ENCODE results near the gene ACVR1. TPM values are rescaled to one million over a fixed set of nuclear protein-coding genes. Genes with fewer than 3 reads are reported as not detected.

ACVR1 gene
- total and polyA plus RNA-seq, 2 experiments from 2014 or later = 8.9 to 21.5 TPM

- no peak for TF ChIP-seq ZNF462 (CRISPR knock-in tag; IDR thresholded peaks at IDR 0.05)
These were observed 124.6 kb downstream of the ACVR1 start (continued) for GRCh38 chr2:157751462-157752058.

DNA sequence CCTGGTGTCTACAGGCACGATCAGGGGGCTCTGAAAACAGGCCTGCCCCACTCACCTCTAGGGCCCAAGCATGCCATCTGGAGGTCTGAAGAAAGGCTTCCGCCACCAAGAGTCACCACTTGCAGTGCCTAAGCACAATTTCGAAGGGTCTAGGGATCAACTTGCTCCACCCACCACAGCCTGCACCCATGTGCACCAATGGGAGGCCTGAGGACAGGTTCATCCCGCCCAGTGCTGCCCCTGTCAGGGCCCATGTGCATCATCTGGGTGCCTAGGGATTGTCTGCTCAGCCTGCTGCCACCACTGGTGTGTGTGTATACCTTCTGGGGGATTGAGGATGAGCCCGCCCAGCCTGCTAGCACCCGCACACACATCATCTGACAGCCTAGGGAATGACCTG, 126.4 kb downstream of the ACVR1 start:
- no peak overlapping the region for H3K27ac ChIP-seq (ENCODE audit: low read depth)
- ATAC-seq = no peak
- Mint-ChIP-seq H3K4me1 (peaks cover 13% of the 10 kb centered on the region; the same call in 2 of the 3 replicates), H3K36me3 (ENCODE audit: low read depth) (peaks cover 27% of the 10 kb centered on the region), H3K4me3 (no peak overlapping the region), H3K27me3 (ENCODE audit: insufficient read depth, low read depth, poor library complexity) (peaks cover 6% of the 10 kb centered on the region), H3K27ac (no peak overlapping the region), H3K9me3 (no peaks in the 10 kb centered on the region; the same call in 2 of the 3 replicates)
- no peaks in the 10 kb centered on the region for H3K27me3 ChIP-seq (ENCODE audit: insufficient read depth)
- TF ChIP-seq, protein P1, sequence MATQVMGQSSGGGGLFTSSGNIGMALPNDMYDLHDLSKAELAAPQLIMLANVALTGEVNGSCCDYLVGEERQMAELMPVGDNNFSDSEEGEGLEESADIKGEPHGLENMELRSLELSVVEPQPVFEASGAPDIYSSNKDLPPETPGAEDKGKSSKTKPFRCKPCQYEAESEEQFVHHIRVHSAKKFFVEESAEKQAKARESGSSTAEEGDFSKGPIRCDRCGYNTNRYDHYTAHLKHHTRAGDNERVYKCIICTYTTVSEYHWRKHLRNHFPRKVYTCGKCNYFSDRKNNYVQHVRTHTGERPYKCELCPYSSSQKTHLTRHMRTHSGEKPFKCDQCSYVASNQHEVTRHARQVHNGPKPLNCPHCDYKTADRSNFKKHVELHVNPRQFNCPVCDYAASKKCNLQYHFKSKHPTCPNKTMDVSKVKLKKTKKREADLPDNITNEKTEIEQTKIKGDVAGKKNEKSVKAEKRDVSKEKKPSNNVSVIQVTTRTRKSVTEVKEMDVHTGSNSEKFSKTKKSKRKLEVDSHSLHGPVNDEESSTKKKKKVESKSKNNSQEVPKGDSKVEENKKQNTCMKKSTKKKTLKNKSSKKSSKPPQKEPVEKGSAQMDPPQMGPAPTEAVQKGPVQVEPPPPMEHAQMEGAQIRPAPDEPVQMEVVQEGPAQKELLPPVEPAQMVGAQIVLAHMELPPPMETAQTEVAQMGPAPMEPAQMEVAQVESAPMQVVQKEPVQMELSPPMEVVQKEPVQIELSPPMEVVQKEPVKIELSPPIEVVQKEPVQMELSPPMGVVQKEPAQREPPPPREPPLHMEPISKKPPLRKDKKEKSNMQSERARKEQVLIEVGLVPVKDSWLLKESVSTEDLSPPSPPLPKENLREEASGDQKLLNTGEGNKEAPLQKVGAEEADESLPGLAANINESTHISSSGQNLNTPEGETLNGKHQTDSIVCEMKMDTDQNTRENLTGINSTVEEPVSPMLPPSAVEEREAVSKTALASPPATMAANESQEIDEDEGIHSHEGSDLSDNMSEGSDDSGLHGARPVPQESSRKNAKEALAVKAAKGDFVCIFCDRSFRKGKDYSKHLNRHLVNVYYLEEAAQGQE (IDR thresholded peaks at IDR 0.05; ENCODE audit: unreplicated experiment) = no peak
- TF ChIP-seq CREB1 (CRISPR knock-in tag; IDR thresholded peaks at IDR 0.05; ENCODE audit: low read depth) (no peak), ETS1 (IDR thresholded peaks at IDR 0.05) (no peak), POLR2AphosphoS5 (IDR thresholded peaks at IDR 0.05; ENCODE audit: low read depth) (no peak), EZH2phosphoT487 (IDR thresholded peaks at IDR 0.05; ENCODE audit: unreplicated experiment) (no peak), EZH2 (IDR thresholded peaks at IDR 0.05; ENCODE audit: low read depth, unreplicated experiment) (no peak), CTCF (conservative IDR thresholded peaks at IDR 0.05; ENCODE audit: low read depth in 2 of 2) (no peak), ZNF114 (CRISPR knock-in tag; IDR thresholded peaks at IDR 0.05) (no peak), ZNF331 (CRISPR knock-in tag; IDR thresholded peaks at IDR 0.05; ENCODE audit: low read depth) (no peak)
- no peaks in the 10 kb centered on the region; the same call in 1 of the 2 replicates for H3K36me3 ChIP-seq (ENCODE audit: insufficient read depth)
- no peaks in the 10 kb centered on the region; the same call in 1 of the 2 replicates for H4K20me1 ChIP-seq (replicated peaks; ENCODE audit: insufficient read depth)
- H2AFZ ChIP-seq = no peak overlapping the region
- no peak overlapping the region for H3K4me3 ChIP-seq
- H3F3A ChIP-seq (replicated peaks; ENCODE audit: low read depth) = no peaks in the 10 kb centered on the region
- peaks cover 12% of the 10 kb centered on the region for H3K79me2 ChIP-seq (replicated peaks; ENCODE audit: insufficient read depth)
- no peak overlapping the region for H3K4me2 ChIP-seq
- H3K4me1 ChIP-seq (ENCODE audit: insufficient read depth) = 0 out of 2 replicates have a peak, but pooled peaks cover 5% of the 10 kb centered on the region
- no peak for DNase-seq (ENCODE audit: low spot score)
- no peaks in the 10 kb centered on the region for H3K9me2 ChIP-seq (ENCODE audit: insufficient read depth)

All from GM23338 (cell line).